ENCODE data around the gene PRDX1.

DNA sequence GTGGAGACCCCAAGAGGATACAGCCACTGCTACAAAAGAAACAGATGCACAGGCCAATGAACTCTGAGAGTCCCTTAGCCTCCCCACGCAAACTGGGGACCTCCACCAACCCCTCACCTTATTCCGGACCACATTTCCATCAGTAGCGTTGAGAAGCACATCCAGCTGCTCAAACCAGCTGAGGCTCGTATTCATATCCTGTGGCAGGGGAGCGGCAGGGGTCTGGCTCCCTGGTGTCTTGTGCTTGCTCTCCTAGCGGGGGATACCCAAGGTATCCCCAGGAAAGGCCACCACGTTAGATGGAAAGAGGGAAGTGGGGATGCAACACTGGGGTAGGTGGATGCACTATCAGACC is 22.3 kb downstream of the PRDX1 start:
- TF ChIP-seq, protein P1, sequence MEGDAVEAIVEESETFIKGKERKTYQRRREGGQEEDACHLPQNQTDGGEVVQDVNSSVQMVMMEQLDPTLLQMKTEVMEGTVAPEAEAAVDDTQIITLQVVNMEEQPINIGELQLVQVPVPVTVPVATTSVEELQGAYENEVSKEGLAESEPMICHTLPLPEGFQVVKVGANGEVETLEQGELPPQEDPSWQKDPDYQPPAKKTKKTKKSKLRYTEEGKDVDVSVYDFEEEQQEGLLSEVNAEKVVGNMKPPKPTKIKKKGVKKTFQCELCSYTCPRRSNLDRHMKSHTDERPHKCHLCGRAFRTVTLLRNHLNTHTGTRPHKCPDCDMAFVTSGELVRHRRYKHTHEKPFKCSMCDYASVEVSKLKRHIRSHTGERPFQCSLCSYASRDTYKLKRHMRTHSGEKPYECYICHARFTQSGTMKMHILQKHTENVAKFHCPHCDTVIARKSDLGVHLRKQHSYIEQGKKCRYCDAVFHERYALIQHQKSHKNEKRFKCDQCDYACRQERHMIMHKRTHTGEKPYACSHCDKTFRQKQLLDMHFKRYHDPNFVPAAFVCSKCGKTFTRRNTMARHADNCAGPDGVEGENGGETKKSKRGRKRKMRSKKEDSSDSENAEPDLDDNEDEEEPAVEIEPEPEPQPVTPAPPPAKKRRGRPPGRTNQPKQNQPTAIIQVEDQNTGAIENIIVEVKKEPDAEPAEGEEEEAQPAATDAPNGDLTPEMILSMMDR (IDR thresholded peaks at IDR 0.05; ENCODE audit: low read depth, low read length, poor library complexity, severe bottlenecking), result no peak
- no peak for TF ChIP-seq EZH2phosphoT487 (IDR thresholded peaks at IDR 0.05; ENCODE audit: borderline replicate concordance, low read length)
